DMS114 treated with DMSO at 0.1 percent for 48 hours (cell line): ENCODE results near the gene SCG5.

Experiments used
- DNase-seq: peaks from one replicate; lab custom pipeline; 2025; ENCODE audit not compliant: unreplicated experiment; lab: John Stamatoyannopoulos, UW

The SCG5 gene

GRCh38 chr15:32657941-32658340 is 16.4 kb downstream of the SCG5 start:
- no peak for DNase-seq

GRCh38 chr15:32659340-32660155 is 18.0 kb downstream of the SCG5 start:
- DNase-seq: no peak

- no peak for DNase-seq
Observed at GRCh38 chr15:32663671-32664070, 22.2 kb downstream of the SCG5 start.

- DNase-seq: no peak
Observed at GRCh38 chr15:32664796-32665195, 23.3 kb downstream of the SCG5 start.

- no peak for DNase-seq
Observed at GRCh38 chr15:32667321-32667720, 25.8 kb downstream of the SCG5 start.

- no peak for DNase-seq
Observed at GRCh38 chr15:32668942-32669341, 27.4 kb downstream of the SCG5 start.

GRCh38 chr15:32669896-32670611 is 28.5 kb downstream of the SCG5 start:
- no peak for DNase-seq

GRCh38 chr15:32670623-32671022 is 29.1 kb downstream of the SCG5 start:
- DNase-seq: no peak

GRCh38 chr15:32671339-32672325 is 30.1 kb downstream of the SCG5 start:
- DNase-seq: no peak

- no peak for DNase-seq
Observed at GRCh38 chr15:32674681-32675080, 33.2 kb downstream of the SCG5 start.

- no peak for DNase-seq
Observed at GRCh38 chr15:32675466-32675865, 34.0 kb downstream of the SCG5 start.

- no peak for DNase-seq
Observed at GRCh38 chr15:32676169-32676568, 34.7 kb downstream of the SCG5 start.

- no peak for DNase-seq
Observed at GRCh38 chr15:32677238-32677750, 35.8 kb downstream of the SCG5 start.

- no peak for DNase-seq
Observed at GRCh38 chr15:32679298-32679690, 37.8 kb downstream of the SCG5 start.

- DNase-seq: no peak
Observed at GRCh38 chr15:32682569-32682968, 41.1 kb downstream of the SCG5 start.

GRCh38 chr15:32682977-32683630 is 41.6 kb downstream of the SCG5 start:
- DNase-seq: no peak

- DNase-seq: no peak
Observed at GRCh38 chr15:32683906-32684584, 42.5 kb downstream of the SCG5 start.

GRCh38 chr15:32685576-32685975 is 44.1 kb downstream of the SCG5 start:
- DNase-seq: no peak

GRCh38 chr15:32687556-32687955 is 46.0 kb downstream of the SCG5 start:
- DNase-seq: no peak

GRCh38 chr15:32688151-32688639 is 46.7 kb downstream of the SCG5 start:
- DNase-seq: no peak
